IMR-90 (cell line): ENCODE results near the gene LEP.

Experiments used
- BHLHE40 ChIP-seq: fragments of 150-350 bp; IDR thresholded peaks from 2 replicates; pipeline ENCODE4 v1.6.1; 2016; ENCODE audit warnings: mild to moderate bottlenecking, low read depth, low read length
- CEBPB ChIP-seq: IDR thresholded peaks from 2 replicates; pipeline ENCODE4 v1.6.1; 2012; ENCODE audit warnings: low read depth, low read length, improper control_type of control experiment
- CHD1 ChIP-seq: IDR thresholded peaks from 2 replicates; pipeline ENCODE4 v1.6.1; 2012; ENCODE audit warnings: low read depth, low read length, improper control_type of control experiment
- CTCF ChIP-seq: conservative IDR thresholded peaks from 2 replicates; pipeline ENCODE4 v1.5.1; 2012; ENCODE audit warnings: mild to moderate bottlenecking, low read depth, low read length, improper control_type of control experiment
- FOS ChIP-seq: fragments of 150-350 bp; IDR thresholded peaks from 2 replicates; pipeline ENCODE4 v1.6.1; 2016; ENCODE audit warnings: low read depth, low read length
- MAFK ChIP-seq: IDR thresholded peaks from 2 replicates; pipeline ENCODE4 v1.6.1; 2012; ENCODE audit warnings: low read depth, low read length, improper control_type of control experiment
- MAZ ChIP-seq: IDR thresholded peaks from 2 replicates; pipeline ENCODE4 v1.6.1; 2012; ENCODE audit warnings: low read depth, mild to moderate bottlenecking, low read length, improper control_type of control experiment, moderate library complexity, borderline replicate concordance
- POLR2A ChIP-seq: IDR thresholded peaks from 2 replicates; pipeline ENCODE4 v1.6.1; 2012; ENCODE audit warnings: mild to moderate bottlenecking, low read depth, low read length
- RAD21 ChIP-seq: IDR thresholded peaks from 2 replicates; pipeline ENCODE4 v1.6.1; 2012; ENCODE audit warnings: low read length, improper control_type of control experiment
- RCOR1 ChIP-seq: IDR thresholded peaks from 2 replicates; pipeline ENCODE4 v1.6.1; 2012; ENCODE audit warnings: mild to moderate bottlenecking, low read length, improper control_type of control experiment; ENCODE audit not compliant: insufficient replicate concordance
- RFX5 ChIP-seq: IDR thresholded peaks from 2 replicates; pipeline ENCODE4 v1.8.0; 2012; ENCODE audit warnings: low read depth, mild to moderate bottlenecking, low read length, moderate library complexity
- TF ChIP-seq, protein P1 (sequence below): fragments of 150-350 bp; IDR thresholded peaks from 2 replicates; pipeline ENCODE4 v1.6.1; 2017; ENCODE audit warnings: mild to moderate bottlenecking, antibody characterized with exemption, low read length, low read depth

DNA sequence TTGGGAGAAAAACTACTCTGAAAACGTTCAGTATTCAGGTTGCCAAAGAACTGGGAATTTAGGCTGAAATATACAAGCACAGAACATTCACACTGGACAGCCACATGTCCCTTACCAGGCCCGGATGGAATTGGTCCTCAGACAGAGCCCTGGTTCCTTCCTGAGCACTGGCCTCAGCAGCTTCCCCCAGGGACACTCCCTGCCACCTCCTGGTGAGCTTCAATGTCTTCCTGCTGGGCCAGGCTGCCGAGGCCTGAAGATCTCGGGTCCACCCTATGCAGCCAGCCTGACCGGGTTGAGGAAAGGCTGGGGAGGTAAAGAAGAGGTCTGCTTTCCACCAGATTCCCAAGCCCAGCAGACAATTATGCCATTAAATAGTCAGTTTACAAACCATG is 24.8 kb downstream of the LEP start:
- TF ChIP-seq POLR2A (no peak), CTCF (no peak), CHD1 (no peak), RFX5 (no peak), CEBPB (no peak), RAD21 (no peak), RCOR1 (no peak), MAZ (no peak), MAFK (no peak), BHLHE40 (no peak), FOS (no peak)
- TF ChIP-seq, protein P1, sequence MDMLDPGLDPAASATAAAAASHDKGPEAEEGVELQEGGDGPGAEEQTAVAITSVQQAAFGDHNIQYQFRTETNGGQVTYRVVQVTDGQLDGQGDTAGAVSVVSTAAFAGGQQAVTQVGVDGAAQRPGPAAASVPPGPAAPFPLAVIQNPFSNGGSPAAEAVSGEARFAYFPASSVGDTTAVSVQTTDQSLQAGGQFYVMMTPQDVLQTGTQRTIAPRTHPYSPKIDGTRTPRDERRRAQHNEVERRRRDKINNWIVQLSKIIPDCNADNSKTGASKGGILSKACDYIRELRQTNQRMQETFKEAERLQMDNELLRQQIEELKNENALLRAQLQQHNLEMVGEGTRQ: no peak
